Skin of body (tissue), 2 donors: ENCODE measurements around the gene AMBRA1. TPM values are rescaled to one million over a fixed set of nuclear protein-coding genes. Genes with fewer than 3 reads are reported as not detected.

Experiments
- DNase-seq: peaks from one replicate; lab custom pipeline; 2025; lab: John Stamatoyannopoulos, UW
- total RNA-seq: library from RNA; depleted of rRNA; stranded (reverse); fragments of >200 nt; gene quantifications from one replicate; pipeline ENCODE4 v1.2.3, GENCODE V29; 2014

Gene AMBRA1
- total RNA-seq, 1 donor from 2014 or later: 19.8 TPM

DNA sequence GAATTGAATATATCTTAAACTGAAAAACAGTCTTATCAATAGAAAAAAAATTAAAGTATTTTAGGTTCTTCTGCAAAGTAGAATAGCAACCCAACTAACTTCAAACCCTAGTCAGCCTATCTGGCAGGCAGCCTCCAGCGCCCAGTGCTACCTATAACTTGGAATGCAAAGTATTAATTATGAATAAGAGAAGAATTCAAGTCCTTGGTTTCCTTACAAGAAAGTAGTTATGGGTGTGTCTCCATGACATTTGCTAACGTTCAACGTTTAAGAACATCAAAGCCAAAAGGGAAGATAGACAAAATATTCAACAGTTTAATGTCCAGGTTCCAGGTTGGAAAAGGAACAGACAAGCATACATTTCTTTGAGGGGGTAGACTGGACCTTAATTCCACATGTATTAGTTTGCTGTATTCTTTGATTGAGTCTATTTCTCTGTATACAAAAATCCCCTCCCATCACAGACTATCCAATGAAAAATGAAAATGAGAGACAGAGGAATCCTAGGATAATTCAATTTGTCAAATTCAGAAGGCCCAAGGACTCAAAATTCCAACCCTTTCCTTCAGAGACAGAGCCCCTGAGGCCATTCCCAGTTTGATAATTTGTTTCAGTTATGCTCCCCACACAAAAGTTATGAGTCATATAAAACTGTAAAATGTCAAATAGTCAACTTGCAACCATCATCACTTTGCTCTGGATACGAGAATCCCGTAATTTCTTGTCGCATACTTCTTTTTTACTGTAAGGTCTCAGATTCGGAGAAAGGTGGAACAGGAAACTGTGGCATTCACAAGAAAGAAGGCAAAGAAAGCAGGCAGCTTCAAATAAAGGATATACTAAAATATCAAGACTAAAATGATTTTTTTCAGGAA lies 118.5 kb downstream of the AMBRA1 start:
- no peak for DNase-seq

DNA sequence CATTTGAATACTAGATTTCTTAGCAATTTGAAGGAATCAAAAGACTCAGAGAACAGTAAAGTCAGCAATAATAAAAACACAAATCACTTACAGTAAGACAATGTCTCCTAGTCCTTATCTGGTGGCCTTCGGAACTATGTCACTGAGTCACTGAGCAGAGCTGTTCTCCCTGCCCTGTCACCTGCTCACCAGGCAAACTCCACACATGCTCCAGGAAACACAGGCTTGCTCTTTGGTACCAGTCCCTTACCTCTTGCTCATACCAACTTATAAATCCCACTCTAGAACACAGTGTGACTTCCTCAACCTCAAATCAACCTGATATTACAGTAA lies 121.2 kb downstream of the AMBRA1 start:
- DNase-seq: no peak

DNA sequence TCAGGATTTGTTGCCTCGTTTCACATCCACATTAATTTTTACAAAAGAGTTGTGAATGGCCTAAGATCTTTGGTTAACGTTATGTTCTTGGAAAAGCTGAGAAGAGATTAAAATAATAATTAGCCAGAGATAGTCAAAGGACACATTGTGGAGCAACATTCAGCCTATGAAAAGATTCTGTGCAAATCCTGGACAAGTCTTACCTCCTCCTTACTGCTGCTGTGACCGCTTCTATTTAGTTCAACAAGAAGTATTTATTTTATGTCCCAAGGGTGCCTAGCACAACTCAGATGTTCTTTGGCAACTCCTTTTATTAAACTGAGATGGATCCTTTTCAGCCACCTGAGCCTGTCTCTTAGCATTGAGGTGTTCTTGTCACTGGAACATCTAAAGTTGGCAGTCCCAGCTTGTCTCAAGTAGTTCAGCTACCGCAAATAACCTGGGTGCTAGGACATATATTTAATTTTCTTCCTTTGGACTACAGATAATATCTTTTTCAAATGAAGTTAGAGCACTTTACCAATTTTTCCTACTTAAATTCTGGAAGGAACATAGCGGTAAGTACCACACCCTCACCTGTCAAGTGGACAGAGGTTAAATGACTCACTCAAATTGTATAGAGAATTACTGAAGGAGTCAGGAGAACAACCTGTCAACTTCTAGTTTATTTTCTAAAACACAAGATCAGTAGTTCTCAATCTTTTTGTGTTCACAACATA lies 121.7 kb downstream of the AMBRA1 start:
- no peak for DNase-seq

DNA sequence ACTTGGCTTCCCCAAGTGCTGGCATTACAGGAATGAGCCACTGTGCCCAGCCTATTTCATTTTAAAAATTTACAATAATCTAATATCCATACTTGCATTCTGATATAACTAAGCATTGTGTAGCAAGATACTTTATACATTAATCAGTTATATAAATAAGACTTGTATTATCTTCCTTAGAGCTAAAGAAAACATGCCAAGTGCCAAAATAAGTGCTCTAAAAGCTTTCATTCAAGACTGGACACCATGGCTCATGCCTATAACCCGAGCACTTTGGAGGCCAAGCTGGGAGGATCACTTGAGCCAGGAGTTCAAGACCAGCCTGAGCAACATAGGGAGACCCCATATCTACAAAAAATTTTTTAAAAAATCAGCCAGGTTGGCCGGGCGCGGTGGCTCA lies 123.9 kb downstream of the AMBRA1 start:
- DNase-seq: no peak

DNA sequence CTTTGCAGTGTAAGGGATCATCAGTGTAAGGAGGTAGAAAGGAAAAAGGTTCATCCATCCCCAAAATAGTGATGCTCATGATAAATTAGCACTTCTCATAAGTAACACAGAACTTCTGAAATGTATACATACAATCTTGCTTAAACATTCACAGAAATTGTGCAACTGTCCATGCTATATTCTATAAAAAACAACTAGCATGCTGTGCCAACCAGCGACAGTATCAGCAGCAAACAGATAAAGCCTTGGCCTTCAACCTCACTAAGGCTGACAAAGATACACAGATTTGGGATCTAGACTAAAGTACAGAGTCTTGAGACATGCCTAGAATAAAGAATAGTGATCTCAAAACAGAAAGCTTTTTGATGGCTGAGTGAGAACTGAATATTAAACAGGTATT lies 128.1 kb downstream of the AMBRA1 start:
- no peak for DNase-seq

DNA sequence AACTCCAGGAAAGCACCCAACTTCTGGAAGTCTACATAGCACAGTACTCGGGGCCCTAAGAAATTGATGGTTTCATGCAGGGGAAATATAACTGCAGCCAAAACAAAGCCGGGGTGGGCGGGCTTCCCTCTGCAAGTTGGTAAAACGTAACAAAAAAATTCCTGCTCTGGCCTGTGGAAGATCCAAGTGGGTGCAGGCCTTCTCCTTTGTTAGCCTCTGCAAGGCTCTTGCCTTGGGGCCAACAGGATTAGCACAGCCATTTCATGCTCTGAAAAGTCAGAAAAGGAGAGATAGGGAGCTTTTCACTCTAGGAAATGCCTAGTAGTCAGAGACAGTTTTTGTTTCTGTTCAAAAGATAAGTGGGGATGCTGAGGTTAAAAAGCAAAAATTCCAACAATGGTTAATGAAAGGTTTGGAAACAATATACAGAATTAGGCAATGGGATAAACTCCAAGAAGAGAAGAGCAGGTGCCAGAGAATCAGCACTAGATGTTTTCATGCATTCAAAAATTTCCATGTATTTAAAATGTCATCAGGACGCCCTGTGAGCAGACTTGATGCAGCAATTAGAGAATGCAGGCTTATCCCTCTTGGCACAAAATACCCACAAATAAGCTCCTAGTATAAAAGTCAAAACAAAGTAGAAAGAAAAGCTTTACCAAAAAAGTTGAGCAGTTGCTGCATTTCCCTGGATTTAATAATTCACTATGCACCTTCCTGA lies 130.0 kb downstream of the AMBRA1 start:
- no peak for DNase-seq

DNA sequence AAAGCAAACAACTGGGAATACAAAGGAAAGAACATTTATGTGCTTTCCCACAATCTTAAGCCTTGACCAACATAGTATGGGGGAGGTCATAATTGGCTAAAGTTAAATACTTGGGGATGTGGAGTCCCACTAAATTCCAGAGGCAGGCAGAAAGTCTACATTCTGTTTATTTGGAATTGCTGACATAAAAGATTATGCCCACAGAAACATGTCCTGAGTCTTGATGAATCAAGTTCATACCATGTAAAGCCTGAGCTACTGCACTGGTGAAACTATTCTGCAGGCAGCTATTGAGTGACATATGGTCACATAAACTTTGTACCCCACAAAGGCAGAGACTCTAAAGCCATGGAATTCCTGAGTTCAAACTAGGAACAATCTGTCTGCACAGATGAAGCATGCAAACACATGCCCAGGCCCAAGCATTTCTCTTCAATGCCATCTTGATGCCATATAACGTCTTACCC lies 132.3 kb downstream of the AMBRA1 start:
- DNase-seq: no peak

DNA sequence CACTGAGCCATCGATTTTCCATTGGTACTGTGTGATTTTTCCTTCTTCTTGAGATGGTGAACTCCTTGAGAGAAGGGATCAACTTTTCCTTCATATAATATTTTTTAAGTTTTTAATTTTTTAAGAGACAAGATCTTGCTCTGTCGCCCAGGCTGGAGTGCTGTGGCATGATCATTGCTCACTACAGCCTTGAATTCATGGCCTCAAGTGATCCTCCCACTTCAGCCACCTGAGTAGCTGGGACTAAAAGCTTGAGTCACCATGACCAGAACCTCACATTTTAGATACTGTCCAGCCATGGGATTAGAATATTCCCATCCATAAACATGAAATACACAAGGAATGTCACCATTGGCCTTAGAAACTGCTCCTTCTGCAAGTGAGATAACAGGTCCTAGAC lies 135.3 kb downstream of the AMBRA1 start:
- DNase-seq: no peak

DNA sequence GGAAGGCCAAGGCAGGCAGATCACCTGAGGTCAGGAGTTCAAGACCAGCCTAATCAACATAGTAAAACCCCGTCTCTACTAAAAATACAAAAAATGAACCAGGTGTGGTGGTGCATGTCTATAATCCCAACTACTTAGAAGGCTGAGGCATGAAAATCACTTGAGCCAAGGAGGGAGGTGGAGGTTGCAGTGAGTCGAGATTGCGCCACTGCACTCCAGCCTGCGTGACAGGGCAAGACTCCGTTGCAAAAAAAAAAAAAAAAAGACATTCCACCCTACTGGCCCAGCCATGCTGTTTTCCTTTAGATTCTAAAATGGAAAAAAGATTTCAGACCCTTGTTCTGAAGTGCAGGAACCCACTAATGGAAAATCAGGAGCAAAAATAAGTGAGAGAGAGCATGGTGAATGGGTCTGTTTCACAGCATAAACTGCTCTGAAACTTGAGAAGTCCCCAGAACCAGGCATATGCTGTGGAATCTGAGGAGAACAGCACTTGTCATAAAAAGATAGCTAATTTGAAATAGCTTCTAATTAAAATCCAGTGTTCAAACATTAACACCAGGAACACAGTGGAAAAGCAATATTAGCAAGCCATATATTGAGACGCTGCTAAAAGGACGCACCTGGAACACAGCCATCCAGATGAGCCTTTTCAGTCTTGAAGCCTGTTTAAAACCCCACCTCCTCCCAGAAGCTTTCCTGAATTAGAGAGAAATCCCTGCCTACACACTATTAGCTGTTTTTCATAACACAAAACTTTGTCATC lies 136.0 kb downstream of the AMBRA1 start:
- DNase-seq: no peak

DNA sequence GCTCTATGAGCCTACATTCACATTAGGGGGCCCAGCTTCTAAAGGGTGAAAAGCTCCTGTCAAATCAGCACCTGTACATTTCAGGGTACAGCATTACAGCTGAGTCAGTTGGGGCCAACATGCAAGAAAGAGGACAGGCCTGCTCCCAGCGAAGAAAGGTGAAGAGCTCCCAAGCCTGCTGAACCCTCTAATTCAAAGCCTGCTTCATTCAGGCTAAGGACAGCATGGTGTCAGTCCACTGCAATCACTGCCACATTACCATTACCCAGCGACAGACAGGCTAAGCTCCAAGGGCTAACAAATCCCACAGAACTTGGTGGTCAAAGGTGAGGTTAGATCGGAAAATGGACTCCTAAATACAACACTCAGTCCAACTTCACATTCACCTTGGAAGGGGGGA lies 136.8 kb downstream of the AMBRA1 start:
- DNase-seq: no peak

DNA sequence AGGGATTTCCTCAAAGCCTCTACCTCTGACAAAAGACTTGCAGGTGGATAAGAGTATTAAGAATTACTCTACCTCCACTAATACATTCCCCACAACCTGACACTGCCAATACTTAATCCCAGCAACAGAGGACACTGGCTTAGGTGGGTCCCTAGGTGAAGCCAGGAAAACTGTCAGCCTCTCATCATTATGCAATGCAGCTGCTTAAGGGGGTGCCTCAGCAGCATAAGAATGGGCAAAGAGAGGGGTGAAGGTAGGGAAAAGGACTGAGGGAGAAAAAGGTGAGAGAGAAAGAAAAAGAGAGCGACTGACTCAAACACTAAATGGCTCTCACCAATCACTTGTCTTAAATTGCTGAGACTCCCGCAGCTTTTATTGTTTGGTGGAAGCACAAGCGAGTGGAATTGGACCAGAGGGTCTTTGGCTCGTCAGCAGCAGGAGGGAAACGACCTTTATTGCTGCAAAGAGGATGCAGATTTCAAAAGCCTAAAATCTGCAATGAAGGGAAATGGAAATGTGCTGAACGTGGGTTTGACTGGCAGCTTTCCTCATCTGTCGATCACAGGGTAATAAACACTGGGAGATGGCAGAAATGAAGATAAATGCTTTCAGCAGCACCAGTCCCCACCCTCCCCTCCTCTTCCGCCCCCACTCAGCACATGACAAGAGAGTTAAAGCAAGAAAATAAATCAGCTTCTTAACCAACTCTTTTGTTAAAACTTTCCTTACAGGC lies 137.4 kb downstream of the AMBRA1 start:
- no peak for DNase-seq

DNA sequence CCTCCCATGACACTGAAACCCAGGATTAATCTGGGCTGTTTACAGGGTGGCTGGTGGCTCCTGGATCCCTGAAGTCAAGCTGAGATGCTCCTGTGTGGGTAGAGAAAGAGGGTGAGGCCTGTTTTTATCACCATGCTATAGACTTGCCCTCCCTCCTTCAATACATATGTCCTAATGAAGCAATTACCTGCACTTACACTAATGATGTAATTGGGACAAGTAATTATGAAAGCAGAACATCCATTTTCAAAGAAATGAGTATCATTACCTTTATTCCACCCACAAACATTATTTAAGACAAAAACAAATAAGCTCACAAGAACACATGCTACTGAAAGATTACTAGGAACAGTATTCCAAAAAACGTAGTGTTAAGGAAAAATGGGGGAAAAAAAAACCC lies 138.0 kb downstream of the AMBRA1 start:
- no peak for DNase-seq

DNA sequence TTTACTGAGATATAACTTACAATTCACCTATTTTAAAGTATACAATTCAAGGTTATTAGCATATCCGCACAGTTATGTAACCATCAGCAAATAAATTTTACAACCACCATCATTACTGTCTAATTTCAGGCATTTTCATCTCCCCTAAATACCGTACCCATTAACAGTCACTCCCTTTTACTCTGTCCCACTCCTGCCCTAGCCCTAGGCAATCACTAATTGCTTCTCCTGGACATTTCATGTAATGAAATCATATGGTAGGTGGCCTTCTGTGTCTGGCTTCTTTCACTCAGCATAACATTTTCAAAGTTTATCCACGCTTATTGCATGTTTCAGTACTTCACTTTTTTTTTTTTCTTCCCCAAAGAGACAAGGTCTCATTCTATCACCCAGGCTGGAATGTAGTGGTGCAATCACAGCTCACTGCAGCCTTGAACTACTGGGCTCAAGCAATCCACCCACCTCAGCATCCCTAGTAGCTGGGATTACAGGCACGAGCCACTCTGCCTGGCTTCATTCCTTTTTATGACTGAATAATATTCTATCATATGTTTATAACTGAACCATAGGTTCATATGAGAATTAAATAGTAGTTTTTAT lies 140.8 kb downstream of the AMBRA1 start:
- DNase-seq: no peak

DNA sequence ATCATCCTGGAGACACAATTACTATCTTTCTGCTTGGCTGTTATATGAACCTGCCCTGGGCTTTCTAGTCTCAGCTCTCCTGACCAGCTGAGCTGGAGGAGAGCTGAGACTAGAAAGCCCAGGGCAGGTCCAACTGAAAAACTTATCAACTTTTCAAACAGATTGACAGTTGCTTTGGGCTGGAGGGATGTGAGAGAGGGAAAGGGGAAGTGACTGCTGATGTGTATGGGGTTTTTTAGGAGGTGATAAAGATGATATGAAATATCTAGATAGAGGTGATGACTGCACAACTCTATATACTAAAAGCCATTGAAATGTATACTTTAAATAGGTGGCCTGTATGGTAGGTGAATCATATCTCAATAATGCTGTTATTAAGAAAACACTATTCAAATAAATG lies 142.1 kb downstream of the AMBRA1 start:
- no peak for DNase-seq

DNA sequence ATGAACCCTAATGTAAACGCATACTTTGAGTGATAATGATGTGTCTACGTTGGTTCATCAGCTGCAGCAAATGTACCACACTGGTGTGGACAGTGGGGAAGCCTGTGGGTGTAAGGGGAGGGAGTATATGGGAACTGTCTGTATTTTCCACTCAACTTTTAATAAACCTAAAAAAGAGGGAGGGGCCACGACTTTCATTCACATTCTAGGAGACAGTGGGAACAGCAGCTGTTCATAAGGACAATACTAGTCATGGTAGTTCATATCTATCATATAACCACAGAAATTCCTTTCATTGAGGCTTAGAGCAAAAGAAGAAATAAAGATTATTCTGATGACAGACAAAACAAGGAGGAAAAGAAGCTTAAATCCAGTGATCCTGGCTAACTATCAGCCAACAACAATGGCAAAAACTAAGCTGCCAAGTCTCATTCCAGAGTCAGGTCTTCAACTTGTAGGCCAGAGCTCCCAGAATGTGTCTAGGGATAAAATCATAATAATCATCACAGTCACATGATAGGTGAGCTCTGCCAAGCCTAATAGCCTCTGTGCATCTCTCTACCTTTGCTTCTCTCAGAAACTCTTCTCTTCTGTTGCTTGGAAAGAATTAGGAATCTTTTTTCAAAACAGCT lies 142.9 kb downstream of the AMBRA1 start:
- DNase-seq: no peak

DNA sequence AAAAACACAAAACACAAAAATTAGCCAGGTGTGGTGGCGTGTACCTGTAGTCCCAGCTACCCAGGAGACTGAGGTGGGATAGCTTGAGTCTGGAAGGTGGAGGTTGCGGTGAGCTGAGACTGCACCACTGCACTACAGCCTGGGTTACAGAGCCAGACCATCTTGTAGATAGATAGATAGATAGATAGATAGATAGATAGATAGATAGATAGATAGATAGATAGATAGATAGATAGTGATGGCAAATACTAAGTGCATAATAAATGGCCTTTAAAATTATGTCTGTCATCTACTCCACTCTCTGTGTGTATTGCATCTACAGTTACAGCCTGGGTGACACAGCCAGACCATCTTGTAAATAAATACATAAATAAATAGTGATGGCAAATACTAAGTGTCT lies 146.3 kb downstream of the AMBRA1 start:
- no peak for DNase-seq

DNA sequence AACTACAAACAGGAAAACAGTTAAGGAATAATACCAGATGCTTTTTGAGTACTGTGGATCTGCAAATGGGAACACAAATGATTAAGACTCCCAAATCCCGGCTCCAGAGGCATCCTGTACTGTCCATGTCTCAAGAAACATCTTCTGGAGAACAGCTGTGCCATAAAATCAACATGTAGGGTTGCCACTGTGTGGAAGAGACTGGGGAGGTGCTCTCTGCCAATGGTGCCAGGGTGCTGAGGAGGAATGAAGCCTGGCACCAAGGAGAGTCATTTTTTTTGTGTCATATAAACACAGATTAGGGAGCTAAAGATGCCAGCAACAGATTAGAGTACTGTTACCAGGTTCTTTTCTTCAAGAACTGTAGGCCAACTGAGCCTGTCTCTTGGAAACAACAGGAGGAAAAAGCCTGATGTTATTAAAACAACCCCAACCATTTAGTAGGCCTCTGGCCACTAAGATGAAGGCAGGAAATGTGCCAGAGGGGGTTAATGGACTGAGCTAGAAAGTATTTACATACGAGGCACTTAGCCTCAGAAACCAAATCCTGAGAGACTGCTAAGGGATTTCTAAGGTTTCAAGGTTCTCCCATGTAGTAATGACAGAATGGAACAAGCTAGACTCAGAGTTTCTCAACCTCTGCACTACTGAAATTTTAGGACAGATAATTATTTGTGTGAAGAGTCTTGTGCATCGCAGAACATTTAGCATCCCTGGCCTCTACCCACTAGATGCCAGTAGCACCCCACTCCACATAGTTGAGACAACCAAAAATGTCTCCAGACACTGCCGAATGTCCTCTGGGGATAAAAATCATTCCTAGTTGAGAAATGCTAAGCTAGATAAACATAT lies 147.7 kb downstream of the AMBRA1 start:
- DNase-seq: no peak

DNA sequence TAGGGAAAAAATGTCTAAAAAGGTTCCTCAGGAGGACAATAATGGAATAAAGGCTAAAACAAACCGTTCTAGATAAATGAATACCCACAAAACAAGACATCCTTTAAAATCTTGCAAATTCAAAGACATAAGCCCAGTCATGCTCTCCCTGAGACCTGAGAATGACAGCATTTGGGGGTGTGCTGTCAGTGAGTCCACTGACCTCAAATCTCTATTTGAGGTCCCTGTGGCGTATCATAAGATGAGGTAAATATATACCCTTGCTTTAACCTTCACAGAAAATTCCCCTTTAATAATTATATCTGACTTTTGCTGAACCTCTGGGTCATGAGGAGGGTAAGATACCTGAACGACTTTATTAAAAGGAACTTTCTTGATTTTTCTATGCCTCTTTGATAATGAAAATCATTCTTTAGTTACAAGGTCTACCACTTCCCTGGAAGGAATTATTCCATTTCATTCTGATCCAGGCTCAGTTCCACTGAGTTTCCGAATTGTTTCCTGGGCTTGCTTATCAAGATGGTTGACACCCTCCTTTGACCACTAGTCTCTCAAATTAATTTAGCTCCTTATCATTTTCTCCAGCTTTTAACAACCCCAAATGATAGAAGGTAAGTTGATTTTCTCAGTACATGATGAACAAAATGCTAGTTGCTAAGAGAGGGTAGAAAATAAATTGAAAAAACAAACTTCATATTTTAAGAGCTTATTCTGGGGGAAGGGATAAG lies 148.5 kb downstream of the AMBRA1 start:
- DNase-seq: no peak
